ENCODE data around the gene IPO13. TPM values are rescaled to one million over a fixed set of nuclear protein-coding genes. Genes with fewer than 3 reads are reported as not detected.

The IPO13 gene
- total and polyA plus RNA-seq, 10 of the 15 experiments (the other 5 are each of a cell fraction or from before 2014, with no cell fraction given) = 7.1 to 26.6 (median 15.9) TPM

- TF ChIP-seq ATF2 (IDR thresholded peaks at IDR 0.05; ENCODE audit: low read length) (no peak), IRF5 (IDR thresholded peaks at IDR 0.05; ENCODE audit: borderline replicate concordance) (no peak), ZNF217 (IDR thresholded peaks at IDR 0.05) (no peak), SMC3 (IDR thresholded peaks at IDR 0.05; ENCODE audit: borderline replicate concordance, low read length) (no peak), KLF5 (IDR thresholded peaks at IDR 0.05; ENCODE audit: partially characterized antibody) (peak; percentile 61), PKNOX1 (IDR thresholded peaks at IDR 0.05) (peak; percentile 64), SIX5 (IDR thresholded peaks at IDR 0.05; ENCODE audit: low read depth, low read length, severe bottlenecking) (peak; percentile 86), SP1 (IDR thresholded peaks at IDR 0.05; ENCODE audit: low read depth, low read length) (peak; percentile 47), POU2F2 (IDR thresholded peaks at IDR 0.05; ENCODE audit: borderline replicate concordance, low read depth, low read length) (0 out of 3 replicates have a peak, but pooled peaks have one; percentile 46), ESRRA (IDR thresholded peaks at IDR 0.05; ENCODE audit: low read length) (no peak), BMI1 (IDR thresholded peaks at IDR 0.05; ENCODE audit: borderline replicate concordance) (no peak), RAD51 (IDR thresholded peaks at IDR 0.05) (peak; percentile 99), CREB1 (IDR thresholded peaks at IDR 0.05; ENCODE audit: low read depth) (peak; percentile 96), MEF2B (IDR thresholded peaks at IDR 0.05; ENCODE audit: partially characterized antibody, poor library complexity, severe bottlenecking) (peak; percentile 71), CHD1 (IDR thresholded peaks at IDR 0.05; ENCODE audit: low read depth, low read length) (no peak), CBX5 (IDR thresholded peaks at IDR 0.05; ENCODE audit: low read depth) (no peak), JUND (IDR thresholded peaks at IDR 0.05; ENCODE audit: low read depth, low read length) (no peak), ZBTB40 (IDR thresholded peaks at IDR 0.05; ENCODE audit: borderline replicate concordance) (peak; percentile 37; the same call in 1 of the 2 replicates), E2F4 (IDR thresholded peaks at IDR 0.05; ENCODE audit: low read depth, low read length) (no peak; the same call in 1 of the 2 replicates), IKZF2 (IDR thresholded peaks at IDR 0.05) (no peak), MTA2 (IDR thresholded peaks at IDR 0.05; ENCODE audit: low read depth) (no peak)
Measured at GRCh38 chr1:43974443-43975248, 27.9 kb downstream of the IPO13 start, which contains the start of gene ATP6V0B (continued).

Data from GM12878 (cell line).